Subcutaneous abdominal adipose tissue (tissue), 5 donors: ENCODE results near the gene RAD51.
A peak's percentile ranks its signal among the peaks of the same experiment; 100 is the strongest.

ENCODE experiments used
- H3K27ac ChIP-seq: one replicate; pipeline ENCODE4 v1.7.0; 2013; ENCODE audit warnings: low read depth, mild to moderate bottlenecking, inconsistent platforms, low read length, moderate library complexity
- H3K27me3 ChIP-seq, 5 donors: one replicate each; pipeline ENCODE4 v1.7.0; 2013; ENCODE audit warnings: low read length in 5 of 5, inconsistent platforms in 1 of 5; ENCODE audit not compliant: control insufficient read depth in 5 of 5, insufficient read depth in 4 of 5
- H3K36me3 ChIP-seq, 5 donors: one replicate each; pipeline ENCODE4 v1.7.0; 2013; ENCODE audit warnings: low read length in 5 of 5; ENCODE audit not compliant: control insufficient read depth in 5 of 5, insufficient read depth in 5 of 5
- H3K4me1 ChIP-seq, 5 donors: one replicate each; pipeline ENCODE4 v1.7.0; 2013; ENCODE audit warnings: low read length in 5 of 5, mild to moderate bottlenecking in 3 of 5, moderate library complexity in 1 of 5; ENCODE audit not compliant: control insufficient read depth in 5 of 5, insufficient read depth in 5 of 5
- H3K4me3 ChIP-seq, 5 donors: one replicate each; pipeline ENCODE4 v1.7.0; 2013; ENCODE audit warnings: low read length in 5 of 5, low read depth in 1 of 5
- H3K9ac ChIP-seq, 5 donors: one replicate each; pipeline ENCODE4 v1.7.0; 2013; ENCODE audit warnings: low read length in 5 of 5, mild to moderate bottlenecking in 4 of 5, moderate library complexity in 3 of 5
- H3K9me3 ChIP-seq, 5 donors: one replicate each; pipeline ENCODE4 v1.7.0; 2013; ENCODE audit warnings: low read length in 5 of 5; ENCODE audit not compliant: control insufficient read depth in 5 of 5
- donor health status: healthy.
- donor health status: healthy.
- donor health status: healthy.
- donor health status: healthy.
- donor health status: healthy.

The RAD51 gene

GRCh38 chr15:40716165-40716564 lies 21.2 kb downstream of the RAD51 start:
- no peaks in the 10 kb centered on the region for H3K27me3 ChIP-seq
- H3K9me3 ChIP-seq = no peaks in the 10 kb centered on the region
- H3K36me3 ChIP-seq = no peaks in the 10 kb centered on the region
- no peak overlapping the region for H3K27ac ChIP-seq
- no peaks in the 10 kb centered on the region for H3K4me1 ChIP-seq
- no peak overlapping the region for H3K4me3 ChIP-seq
- H3K9ac ChIP-seq = no peak overlapping the region

DNA sequence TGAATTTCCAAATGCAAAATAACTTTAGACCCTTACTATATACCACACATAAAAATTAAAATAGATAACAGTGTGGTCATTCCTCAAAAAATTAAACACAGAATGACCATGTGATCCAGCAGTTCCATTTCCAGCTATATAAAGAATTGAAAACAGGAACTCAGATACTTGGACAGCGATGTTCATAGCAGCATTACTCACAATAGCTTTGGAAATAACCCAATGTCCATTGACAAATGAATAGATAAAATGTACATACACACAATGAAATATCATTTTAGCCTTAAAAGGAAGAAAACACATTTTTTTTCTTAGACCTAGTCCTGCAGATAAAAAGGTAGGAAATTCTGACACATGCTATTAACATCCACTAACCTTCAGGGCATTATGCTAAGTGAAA lies 26.7 kb downstream of the RAD51 start:
- Histone ChIP-seq H3K36me3 (no peaks in the 10 kb centered on the region), H3K9ac (no peak overlapping the region)

DNA sequence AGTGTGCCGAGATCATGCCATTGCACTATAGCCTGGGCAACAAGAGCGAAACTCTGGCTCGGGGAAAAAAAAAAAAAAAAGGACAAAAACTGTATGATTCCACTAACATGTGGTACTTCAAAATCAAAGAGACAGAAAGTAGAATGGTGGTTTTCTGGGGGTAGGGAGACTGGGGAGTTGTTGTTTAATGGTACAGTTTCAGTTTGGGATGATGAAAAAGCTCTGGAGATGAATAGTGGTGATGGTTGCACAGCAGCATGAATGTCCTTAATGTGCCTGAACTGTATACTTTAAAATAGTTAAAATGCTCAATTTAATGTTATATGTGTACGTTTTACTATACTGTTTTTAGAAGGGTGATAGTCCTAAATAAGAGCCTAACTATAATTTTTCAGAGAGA lies 27.4 kb downstream of the RAD51 start:
- Histone ChIP-seq H3K27ac (no peak overlapping the region), H3K36me3 (no peaks in the 10 kb centered on the region), H3K4me1 (no peaks in the 10 kb centered on the region), H3K27me3 (no peaks in the 10 kb centered on the region), H3K9me3 (no peaks in the 10 kb centered on the region), H3K9ac (no peak overlapping the region), H3K4me3 (no peak overlapping the region)

More for the DNA sequence above, 26.7 kb downstream of the RAD51 start:
- H3K27ac ChIP-seq = no peak overlapping the region
- no peak overlapping the region for H3K4me3 ChIP-seq
- H3K9me3 ChIP-seq = no peaks in the 10 kb centered on the region
- H3K27me3 ChIP-seq = no peaks in the 10 kb centered on the region
- H3K4me1 ChIP-seq = no peaks in the 10 kb centered on the region

GRCh38 chr15:40722934-40723333 lies 28.0 kb downstream of the RAD51 start:
- Histone ChIP-seq H3K4me1 (no peaks in the 10 kb centered on the region), H3K9ac (no peak overlapping the region), H3K27me3 (no peaks in the 10 kb centered on the region), H3K27ac (no peak overlapping the region), H3K36me3 (no peaks in the 10 kb centered on the region), H3K4me3 (no peak overlapping the region), H3K9me3 (no peaks in the 10 kb centered on the region)

DNA sequence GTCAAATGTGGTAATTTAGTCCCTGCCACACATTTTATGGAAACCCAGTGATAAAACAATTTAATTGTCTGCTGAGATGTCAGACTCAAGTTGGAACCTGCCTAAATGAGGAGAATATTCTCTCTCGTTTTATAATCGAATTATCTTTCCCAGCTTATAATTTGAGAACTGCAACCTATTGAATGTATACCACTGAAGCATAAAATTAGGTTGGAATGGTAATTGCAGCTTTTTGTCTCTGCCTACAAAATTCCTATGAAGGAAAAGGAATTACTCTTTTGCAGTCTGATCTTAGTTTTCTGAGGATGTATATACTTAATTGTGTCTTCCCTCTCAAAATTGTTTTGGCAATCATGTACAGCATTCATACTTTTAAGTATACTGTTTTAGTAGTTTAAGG lies 28.9 kb downstream of the RAD51 start:
- Histone ChIP-seq H3K9me3 (no peaks in the 10 kb centered on the region), H3K27me3 (no peaks in the 10 kb centered on the region), H3K27ac (no peak overlapping the region), H3K4me3 (no peak overlapping the region), H3K4me1 (no peaks in the 10 kb centered on the region), H3K9ac (no peak overlapping the region), H3K36me3 (no peaks in the 10 kb centered on the region)

GRCh38 chr15:40731034-40731433 lies 36.1 kb downstream of the RAD51 start:
- Histone ChIP-seq H3K4me3 (no peak overlapping the region), H3K27ac (peak overlapping the region; percentile 35), H3K27me3 (no peaks in the 10 kb centered on the region), H3K36me3 (peaks cover 7 to 27% (median 21%) of the 10 kb centered on the region in 5 donors), H3K9ac (peak overlapping the region in 1 of 5 donors; percentile 6), H3K9me3 (no peaks in the 10 kb centered on the region), H3K4me1 (peaks cover 0 to 15% (median 0%) of the 10 kb centered on the region in 5 donors)

GRCh38 chr15:40736575-40736974 lies 41.6 kb downstream of the RAD51 start:
- H3K27ac ChIP-seq = no peak overlapping the region
- no peaks in the 10 kb centered on the region for H3K9me3 ChIP-seq
- H3K9ac ChIP-seq = no peak overlapping the region
- no peaks in the 10 kb centered on the region for H3K27me3 ChIP-seq
- H3K36me3 ChIP-seq = peaks cover 26 to 68% (median 59%) of the 10 kb centered on the region in 5 donors
- H3K4me3 ChIP-seq = no peak overlapping the region
- peaks cover 0 to 7% (median 0%) of the 10 kb centered on the region in 5 donors for H3K4me1 ChIP-seq

GRCh38 chr15:40737048-40737447 lies 42.1 kb downstream of the RAD51 start:
- no peaks in the 10 kb centered on the region for H3K9me3 ChIP-seq
- no peak overlapping the region for H3K4me3 ChIP-seq
- no peak overlapping the region for H3K9ac ChIP-seq
- H3K4me1 ChIP-seq = peaks cover 0 to 7% (median 0%) of the 10 kb centered on the region in 5 donors
- H3K36me3 ChIP-seq = peaks cover 26 to 66% (median 59%) of the 10 kb centered on the region in 5 donors
- H3K27ac ChIP-seq = no peak overlapping the region
- no peaks in the 10 kb centered on the region for H3K27me3 ChIP-seq

- Histone ChIP-seq H3K36me3 (peaks cover 26 to 81% (median 64%) of the 10 kb centered on the region in 5 donors), H3K27ac (no peak overlapping the region), H3K27me3 (no peaks in the 10 kb centered on the region), H3K4me1 (peaks cover 0 to 16% (median 7%) of the 10 kb centered on the region in 5 donors), H3K4me3 (no peak overlapping the region), H3K9ac (no peak overlapping the region), H3K9me3 (no peaks in the 10 kb centered on the region)
Measured at GRCh38 chr15:40739047-40739446, 44.1 kb downstream of the RAD51 start.

GRCh38 chr15:40739854-40740253 lies 44.9 kb downstream of the RAD51 start:
- peaks cover 0 to 24% (median 8%) of the 10 kb centered on the region in 5 donors for H3K4me1 ChIP-seq
- no peaks in the 10 kb centered on the region for H3K27me3 ChIP-seq
- H3K9me3 ChIP-seq = no peaks in the 10 kb centered on the region
- no peak overlapping the region for H3K27ac ChIP-seq
- H3K4me3 ChIP-seq = no peak overlapping the region
- peaks cover 22 to 83% (median 71%) of the 10 kb centered on the region in 5 donors for H3K36me3 ChIP-seq
- H3K9ac ChIP-seq = no peak overlapping the region

- Histone ChIP-seq H3K4me3 (no peak overlapping the region), H3K27me3 (no peaks in the 10 kb centered on the region), H3K9ac (no peak overlapping the region), H3K4me1 (peaks cover 0 to 35% (median 18%) of the 10 kb centered on the region in 5 donors), H3K9me3 (no peaks in the 10 kb centered on the region), H3K36me3 (peaks cover 7 to 71% (median 52%) of the 10 kb centered on the region in 5 donors), H3K27ac (no peak overlapping the region)
Measured at GRCh38 chr15:40743485-40743901, 48.5 kb downstream of the RAD51 start.
